NT2/D1 (cell line): ENCODE data around the gene RPGRIP1.
"Not testable (repeated sequence)": the region's sequence is repeated elsewhere in the genome, so short reads cannot be mapped to it uniquely, and the experiment has no call there.

Experiments
- DNase-seq: peaks from one replicate; pipeline ENCODE4 v3.0.0-alpha.2; 2011; ENCODE audit warnings: low read depth, low spot score
- H3K27me3 ChIP-seq: 2 replicates; pipeline ENCODE4 v1.6.0; 2011; ENCODE audit warnings: mild to moderate bottlenecking; ENCODE audit not compliant: insufficient read length, insufficient read depth
- H3K36me3 ChIP-seq: 2 replicates; pipeline ENCODE4 v1.6.1; 2011; ENCODE audit warnings: mild to moderate bottlenecking, low read length, mixed read lengths; ENCODE audit not compliant: insufficient read depth, insufficient read length
- H3K4me1 ChIP-seq: 2 replicates; pipeline ENCODE4 v1.5.1; 2011; ENCODE audit not compliant: insufficient read depth, insufficient read length
- H3K4me3 ChIP-seq: 2 replicates; pipeline ENCODE4 v1.5.1; 2011; ENCODE audit warnings: low read depth; ENCODE audit not compliant: insufficient read length
- H3K9ac ChIP-seq: 2 replicates; pipeline ENCODE4 v1.6.0; 2011; ENCODE audit warnings: low read depth; ENCODE audit not compliant: insufficient read length
- H3K9me3 ChIP-seq: 2 replicates; pipeline ENCODE4 v1.5.1; 2011; ENCODE audit warnings: mild to moderate bottlenecking, low read length; ENCODE audit not compliant: insufficient read depth
- SUZ12 ChIP-seq: IDR thresholded peaks from 2 replicates; pipeline ENCODE4 v1.6.1; 2011; ENCODE audit not compliant: insufficient read length, insufficient read depth; ENCODE audit errors: extremely low read depth
- YY1 ChIP-seq: IDR thresholded peaks from 2 replicates; pipeline ENCODE4 v1.6.1; 2011; ENCODE audit not compliant: insufficient read length, insufficient read depth
- ZNF274 ChIP-seq: IDR thresholded peaks from 2 replicates; pipeline ENCODE4 v1.6.1; 2011; ENCODE audit warnings: mild to moderate bottlenecking, low read depth, low read length

The RPGRIP1 gene

GRCh38 chr14:21255385-21256101, 24.3 kb upstream of the RPGRIP1 start:
- peaks cover 86% of the 10 kb centered on the region for H3K36me3 ChIP-seq
- no peak for DNase-seq
- H3K4me1 ChIP-seq = no peaks in the 10 kb centered on the region
- no peak overlapping the region for H3K9ac ChIP-seq
- no peak for TF ChIP-seq YY1
- no peak for TF ChIP-seq ZNF274
- no peak for TF ChIP-seq SUZ12
- H3K9me3 ChIP-seq = no peaks in the 10 kb centered on the region
- no peaks in the 10 kb centered on the region for H3K27me3 ChIP-seq
- H3K4me3 ChIP-seq = no peak overlapping the region

- H3K9me3 ChIP-seq, DNase-seq, H3K27me3 ChIP-seq, H3K4me3 ChIP-seq, H3K9ac ChIP-seq, H3K4me1 ChIP-seq: not testable (repeated sequence)
- H3K36me3 ChIP-seq = peaks cover 89% of the 10 kb centered on the region
Measured at GRCh38 chr14:21256102-21256447, 23.8 kb upstream of the RPGRIP1 start.

GRCh38 chr14:21256539-21257393, 23.1 kb upstream of the RPGRIP1 start:
- no peak overlapping the region for H3K4me3 ChIP-seq
- H3K9me3 ChIP-seq = no peaks in the 10 kb centered on the region
- H3K27me3 ChIP-seq = no peaks in the 10 kb centered on the region
- no peak overlapping the region for H3K9ac ChIP-seq
- no peaks in the 10 kb centered on the region for H3K4me1 ChIP-seq
- DNase-seq = no peak
- TF ChIP-seq YY1 (no peak), SUZ12 (no peak), ZNF274 (no peak)
- H3K36me3 ChIP-seq = peaks cover 89% of the 10 kb centered on the region

- no peak for TF ChIP-seq YY1
- TF ChIP-seq ZNF274 = no peak
- no peak for TF ChIP-seq SUZ12
- H3K36me3 ChIP-seq = peaks cover 89% of the 10 kb centered on the region
- H3K9ac ChIP-seq = no peak overlapping the region
- no peaks in the 10 kb centered on the region for H3K4me1 ChIP-seq
- no peak overlapping the region for H3K4me3 ChIP-seq
- no peaks in the 10 kb centered on the region for H3K9me3 ChIP-seq
- H3K27me3 ChIP-seq = no peaks in the 10 kb centered on the region
- DNase-seq = no peak
Measured at GRCh38 chr14:21257394-21257909, 22.4 kb upstream of the RPGRIP1 start.

- H3K9ac ChIP-seq = no peak overlapping the region
- H3K9me3 ChIP-seq = no peaks in the 10 kb centered on the region
- no peaks in the 10 kb centered on the region for H3K4me1 ChIP-seq
- no peak overlapping the region for H3K4me3 ChIP-seq
- peaks cover 91% of the 10 kb centered on the region for H3K36me3 ChIP-seq
- no peaks in the 10 kb centered on the region for H3K27me3 ChIP-seq
- no peak for TF ChIP-seq YY1
- no peak for TF ChIP-seq SUZ12
- TF ChIP-seq ZNF274 = no peak
- DNase-seq = no peak
Measured at GRCh38 chr14:21258005-21258888, 21.6 kb upstream of the RPGRIP1 start.

- Histone ChIP-seq H3K27me3 (no peaks in the 10 kb centered on the region), H3K4me3 (no peak overlapping the region), H3K36me3 (peaks cover 91% of the 10 kb centered on the region), H3K9ac (no peak overlapping the region), H3K4me1 (no peaks in the 10 kb centered on the region), H3K9me3 (no peaks in the 10 kb centered on the region)
- no peak for TF ChIP-seq YY1
- TF ChIP-seq ZNF274 = no peak
- TF ChIP-seq SUZ12 = no peak
- no peak for DNase-seq
Measured at GRCh38 chr14:21258889-21259787, 20.7 kb upstream of the RPGRIP1 start.
